ENCODE data around the gene LAIR1.
"Not testable (repeated sequence)": the region's sequence is repeated elsewhere in the genome, so short reads cannot be mapped to it uniquely, and the experiment has no call there.

Gene LAIR1

DNA sequence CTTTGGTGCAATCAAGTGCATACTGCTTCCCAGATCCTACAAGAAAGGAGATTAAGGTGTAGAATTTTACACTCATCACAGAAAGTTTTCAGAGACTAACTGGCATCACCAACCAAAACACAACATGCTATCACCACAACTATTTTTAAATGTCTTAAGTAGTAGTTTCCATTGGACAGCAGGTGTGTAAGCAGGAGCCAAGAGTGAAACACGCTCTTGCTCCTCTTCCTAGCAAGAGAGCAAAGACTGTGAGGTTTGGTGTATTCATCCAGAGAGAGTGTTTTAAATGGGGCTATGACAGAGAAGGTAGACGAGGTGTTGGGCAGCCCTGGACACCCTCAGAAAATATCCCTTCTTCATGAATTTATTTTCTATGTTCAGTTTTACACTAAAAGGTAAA, 13.3 kb downstream of the LAIR1 start:
- no peak for DNase-seq (ENCODE audit: low read depth, low spot score)
- H3K27ac ChIP-seq: no peak overlapping the region

DNA sequence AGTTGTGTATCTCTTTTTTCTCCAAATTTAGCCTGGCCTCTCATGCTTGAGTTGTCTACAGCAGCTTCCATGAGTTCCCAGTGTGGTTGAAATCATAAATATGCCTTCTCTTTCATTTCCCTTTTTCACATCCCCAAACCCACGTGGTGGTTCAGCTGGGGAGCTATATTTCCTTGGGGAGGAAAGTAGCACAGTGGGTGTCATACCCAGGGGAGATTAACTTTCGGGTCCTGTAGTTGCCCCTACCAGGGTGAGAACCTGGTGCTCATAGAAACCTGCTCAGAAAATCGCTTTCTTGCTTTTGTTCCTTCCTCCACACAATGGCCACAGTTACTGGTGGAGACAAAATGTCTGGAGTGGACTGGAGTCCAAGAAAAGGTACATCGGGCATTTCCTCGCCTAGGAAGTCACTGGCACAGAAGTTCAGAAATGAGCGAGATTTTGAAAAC, 18.8 kb downstream of the LAIR1 start:
- no peak for DNase-seq (ENCODE audit: low read depth, low spot score)
- H3K27ac ChIP-seq: no peak overlapping the region

DNA sequence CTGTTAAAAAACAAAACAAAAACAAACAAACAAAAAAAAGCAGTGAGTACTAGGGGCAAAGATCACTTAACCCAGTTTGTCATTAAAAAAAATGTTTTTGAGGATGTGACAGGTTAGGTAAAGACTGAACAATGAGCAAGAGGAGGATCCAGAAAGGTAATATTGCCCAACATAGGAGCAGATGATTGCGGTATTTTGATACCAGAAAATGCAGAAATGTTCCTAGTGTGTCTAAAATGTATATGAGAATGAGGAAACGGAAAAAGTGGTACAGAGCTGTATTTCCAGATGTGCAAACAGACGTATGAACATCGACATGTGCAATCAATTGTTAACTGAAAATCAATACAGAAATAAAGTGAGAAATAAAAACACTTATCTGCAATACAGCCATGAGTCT, 20.9 kb downstream of the LAIR1 start:
- H3K27ac ChIP-seq: no peak overlapping the region
- no peak for DNase-seq (ENCODE audit: low read depth, low spot score)

DNA sequence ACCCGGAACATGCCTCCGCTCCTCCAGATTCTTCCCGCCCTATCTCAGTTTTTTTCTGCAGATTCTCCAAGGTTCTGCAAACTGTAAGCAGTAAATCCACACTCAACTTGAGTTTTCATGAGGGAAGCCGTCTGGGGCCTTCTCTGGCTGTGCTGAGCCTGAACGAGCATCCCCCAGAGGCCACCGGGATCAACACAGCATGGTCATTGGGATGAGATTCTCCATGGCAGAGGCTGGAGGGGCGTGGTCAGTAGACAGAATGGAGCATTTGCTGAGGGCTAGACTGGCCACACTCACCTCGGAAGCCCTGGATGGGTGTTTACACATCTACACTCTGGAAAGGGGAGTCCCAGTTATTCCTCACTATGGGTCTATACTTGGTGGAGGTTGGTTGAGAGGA, 23.4 kb downstream of the LAIR1 start:
- H3K27ac ChIP-seq: no peak overlapping the region
- DNase-seq (ENCODE audit: low read depth, low spot score): no peak

DNA sequence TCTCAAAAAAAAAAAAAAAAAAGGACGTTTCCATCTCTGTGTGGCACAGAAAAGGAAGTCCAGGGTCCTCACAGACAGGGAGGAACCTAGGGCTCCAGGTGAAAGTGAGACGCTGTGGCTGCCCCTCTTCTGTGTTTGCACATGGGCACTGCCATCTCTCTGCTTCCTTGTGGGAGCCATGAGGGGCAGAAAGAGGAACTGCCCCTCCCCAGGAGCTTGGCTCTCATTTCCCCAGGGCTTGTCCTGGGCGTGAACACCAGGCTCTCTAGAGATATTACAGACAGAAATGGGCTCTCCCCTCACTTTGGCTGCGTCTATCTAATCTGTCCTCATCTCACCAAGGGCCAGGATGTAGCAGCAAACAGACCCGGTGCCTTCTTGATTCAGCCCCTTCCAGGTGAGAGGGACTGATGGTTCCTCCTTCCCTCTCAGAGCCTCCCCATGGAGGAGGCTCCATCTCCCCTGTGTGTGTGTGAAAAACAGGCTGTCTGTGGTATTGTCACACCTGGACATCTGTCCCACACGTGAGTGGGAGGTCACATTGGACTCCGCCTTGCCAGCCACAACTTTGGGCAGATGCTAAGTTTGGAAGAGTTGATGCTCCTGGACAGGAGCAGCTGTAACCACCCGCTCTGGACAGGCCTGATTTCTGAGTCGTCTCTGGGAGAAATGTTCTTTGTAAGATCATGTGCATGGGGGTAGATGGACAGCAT, 24.9 kb downstream of the LAIR1 start:
- no peak for DNase-seq (ENCODE audit: low read depth, low spot score)
- H3K27ac ChIP-seq: no peak overlapping the region

DNA sequence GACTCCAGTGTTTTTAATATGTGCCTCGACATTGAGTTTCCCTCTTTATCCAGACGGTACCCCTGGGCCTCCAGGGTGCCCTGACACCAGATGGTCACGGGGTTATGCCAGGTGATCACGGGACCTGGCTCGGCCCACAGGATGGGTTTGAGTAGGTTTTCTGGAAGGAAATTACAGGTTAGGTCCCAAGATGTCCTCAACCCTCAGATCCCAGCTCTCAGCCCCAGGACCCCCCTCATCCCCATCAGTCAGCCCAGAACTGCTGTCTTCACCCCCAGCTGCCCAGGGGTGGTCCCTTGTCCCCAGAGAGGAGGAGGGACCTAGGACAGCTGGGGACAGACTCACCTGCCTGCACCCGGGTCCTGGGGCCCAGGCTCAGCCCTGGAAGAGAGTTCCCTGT, 26.2 kb downstream of the LAIR1 start:
- DNase-seq (ENCODE audit: low read depth, low spot score): no peak
- H3K27ac ChIP-seq: no peak overlapping the region

DNA sequence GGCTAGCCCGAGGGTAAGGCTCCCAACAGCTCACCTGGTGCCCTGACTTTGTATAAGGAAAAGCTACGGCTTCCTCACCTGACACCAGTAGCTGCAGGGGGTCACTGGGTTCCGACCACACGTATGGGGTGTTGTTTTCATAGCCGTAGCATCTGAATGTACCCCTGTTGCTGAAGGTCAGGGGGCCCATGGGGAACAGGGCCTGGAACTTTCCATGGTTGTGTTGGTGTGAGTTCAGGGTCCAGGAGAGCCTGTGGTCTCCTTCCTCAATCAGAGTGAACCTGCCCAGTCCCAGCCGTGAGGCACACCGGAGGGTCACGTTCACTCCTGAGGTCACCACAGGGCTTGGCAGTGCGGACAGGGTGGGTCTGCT, 26.9 kb downstream of the LAIR1 start:
- no peak for DNase-seq (ENCODE audit: low read depth, low spot score)
- no peak overlapping the region for H3K27ac ChIP-seq

DNA sequence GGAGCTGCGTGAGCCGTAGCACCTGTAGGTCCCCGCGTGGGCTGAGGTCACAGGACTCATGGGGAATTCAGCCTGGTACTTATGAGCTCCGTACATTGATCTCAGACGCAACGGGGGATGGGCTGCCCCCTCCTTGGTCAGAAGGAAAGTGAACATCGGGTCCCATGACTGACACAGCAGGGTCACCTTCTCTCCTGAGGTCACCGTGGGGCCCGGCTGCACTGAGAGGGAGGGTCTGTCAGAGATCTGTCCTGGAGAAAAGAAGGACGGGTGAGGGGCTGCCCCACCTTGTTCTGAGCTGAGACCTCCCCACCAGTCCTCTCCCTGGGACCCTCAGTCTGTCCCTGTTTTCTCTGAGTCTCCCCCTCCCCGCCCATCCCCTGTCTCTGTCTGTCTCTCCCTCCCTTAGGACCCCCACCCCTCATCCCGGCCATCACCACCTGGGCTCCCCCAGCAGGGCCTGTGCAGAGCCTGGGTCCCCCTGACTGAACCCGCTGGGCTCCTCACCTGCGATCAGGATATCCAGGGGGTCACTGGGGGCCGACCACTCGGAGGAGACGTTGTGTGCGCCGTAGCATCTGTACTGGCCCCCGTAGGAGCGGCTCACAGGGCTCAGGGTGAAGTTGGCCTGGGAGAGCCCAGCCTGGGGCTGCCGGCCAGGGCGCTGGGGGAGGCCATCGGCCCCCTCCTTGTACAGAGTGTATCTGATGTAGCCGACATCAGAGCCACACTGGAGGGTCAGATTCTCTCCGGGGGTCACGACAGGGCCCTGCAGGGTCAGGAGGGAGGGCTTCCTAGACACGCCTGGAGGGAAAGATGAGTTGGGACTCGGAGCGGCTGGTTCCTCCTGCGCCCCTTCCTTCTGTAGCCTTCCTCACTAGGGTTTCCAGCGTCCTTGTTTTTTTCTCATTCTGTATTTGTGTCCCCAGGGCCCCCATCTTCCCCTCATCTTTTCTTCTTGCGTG, 27.6 kb downstream of the LAIR1 start:
- DNase-seq (ENCODE audit: low read depth, low spot score): no peak
- H3K27ac ChIP-seq: no peak overlapping the region

DNA sequence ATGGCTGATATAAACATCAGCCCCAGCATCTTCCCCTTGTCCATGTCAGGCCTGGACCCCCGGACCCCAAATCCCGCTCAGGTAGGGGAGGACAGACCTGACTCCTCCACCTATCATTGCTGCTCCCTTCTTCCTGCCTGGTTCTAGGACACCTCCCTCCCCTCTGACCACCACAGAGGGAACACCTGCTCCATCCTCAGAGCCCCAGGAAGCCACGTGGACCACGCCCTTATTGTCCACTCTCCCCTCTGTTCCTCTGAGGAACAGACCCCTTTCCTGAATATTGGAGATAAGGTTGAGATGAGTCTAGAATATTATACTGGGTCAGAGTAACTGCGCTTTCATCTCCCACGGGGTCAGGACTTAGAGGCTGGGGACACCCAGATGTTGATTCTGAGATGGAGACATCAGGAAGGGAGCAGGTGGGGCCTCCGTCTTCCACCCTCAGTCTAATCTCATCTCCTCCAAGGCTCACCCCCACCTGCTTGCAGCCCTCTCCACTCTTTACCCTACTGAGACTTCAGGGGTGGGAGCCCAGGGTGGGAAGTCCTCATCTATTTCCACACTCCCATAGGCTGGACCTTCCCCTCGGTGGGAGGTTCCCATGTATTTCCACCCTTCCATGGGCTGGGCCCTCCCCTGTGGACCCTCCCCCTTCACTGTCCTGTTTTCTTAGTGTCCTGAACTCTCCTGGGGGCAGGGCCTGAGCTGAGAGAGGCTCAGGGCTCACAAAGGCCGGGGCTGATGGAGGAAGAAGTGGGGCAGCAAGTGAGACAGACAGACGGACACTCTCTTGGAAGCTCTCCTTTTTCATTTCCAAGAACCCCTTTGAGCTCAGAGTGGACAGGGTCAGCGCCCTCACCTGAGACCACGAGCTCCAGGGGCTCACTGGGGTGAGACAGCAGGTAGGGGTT, 28.5 kb downstream of the LAIR1 start:
- no peak for DNase-seq (ENCODE audit: low read depth, low spot score)
- no peak overlapping the region for H3K27ac ChIP-seq

DNA sequence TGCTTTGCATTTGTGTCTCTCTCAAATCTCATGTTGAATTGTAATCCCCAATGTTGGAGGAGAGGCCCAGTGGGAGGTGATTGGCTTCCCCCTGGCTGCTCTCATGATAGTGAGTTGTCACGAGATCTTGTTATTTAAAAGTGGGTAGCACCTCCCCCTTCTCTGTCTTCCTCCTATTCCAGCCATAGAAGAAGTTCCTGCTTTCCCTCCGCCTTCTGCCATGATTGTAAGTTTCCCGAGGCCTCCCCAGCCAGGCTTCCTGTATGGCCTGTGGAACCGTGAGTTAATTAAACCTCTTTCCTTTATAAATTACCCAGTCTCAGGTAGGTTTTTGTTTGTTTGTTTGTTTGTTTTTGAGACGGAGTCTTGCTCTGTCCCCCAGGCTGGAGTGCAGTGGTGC, 29.6 kb downstream of the LAIR1 start:
- H3K27ac ChIP-seq: no peak overlapping the region
- DNase-seq (ENCODE audit: low read depth, low spot score): no peak

DNA sequence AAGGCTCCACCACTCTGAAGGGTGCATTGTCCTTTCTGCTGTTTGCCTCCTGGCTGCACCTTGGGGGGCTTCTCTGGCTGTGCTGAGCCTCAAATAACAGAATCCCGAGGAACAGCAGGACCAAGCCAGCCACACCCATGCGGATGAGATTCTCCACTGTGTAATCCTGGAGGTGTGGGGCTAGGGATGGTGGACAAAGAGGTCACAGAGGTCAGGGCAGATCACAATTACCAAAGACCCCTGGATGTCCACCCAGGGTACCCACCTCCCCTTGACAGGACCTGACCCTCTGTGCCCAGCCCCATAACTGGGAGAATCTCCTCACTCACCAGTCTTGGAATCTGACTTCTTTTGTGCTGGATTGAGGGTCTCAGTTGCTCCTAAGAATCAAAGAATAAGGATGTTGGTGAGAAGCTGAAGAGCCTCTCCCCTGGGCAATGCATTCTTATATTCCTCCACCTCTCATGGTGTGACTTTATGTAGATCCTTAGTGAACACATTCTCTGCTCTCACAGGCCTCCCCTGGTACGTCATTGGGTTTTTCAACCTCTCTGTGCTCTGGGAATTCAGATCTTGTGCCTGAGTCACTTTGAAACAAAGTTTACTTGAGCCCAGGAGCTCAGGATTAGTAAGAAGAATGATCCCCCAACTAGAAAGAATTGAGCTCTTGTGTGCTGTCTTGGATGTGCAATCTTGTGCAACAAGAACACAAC, 31.0 kb downstream of the LAIR1 start:
- no peak overlapping the region for H3K27ac ChIP-seq
- DNase-seq (ENCODE audit: low read depth, low spot score): no peak

DNA sequence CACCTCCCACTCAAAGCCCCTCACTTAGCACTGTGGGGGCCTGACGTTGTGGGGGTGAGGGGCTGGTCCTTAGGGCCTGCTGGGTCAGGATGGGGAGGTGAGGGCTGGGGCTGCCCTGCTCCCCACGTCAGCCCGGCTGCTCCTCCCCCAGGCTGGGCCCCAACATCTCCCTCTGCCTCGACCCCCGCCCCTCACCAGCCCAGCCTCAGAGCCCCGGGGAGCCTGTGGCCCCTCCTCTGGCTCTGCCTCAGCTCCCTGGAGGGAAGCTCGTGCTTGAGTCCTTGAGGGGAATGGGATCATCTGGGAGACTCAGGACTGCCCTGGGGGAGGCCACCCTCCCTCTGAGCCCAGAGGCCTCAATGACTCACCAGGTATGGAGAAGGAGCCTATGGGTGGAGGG, 32.6 kb downstream of the LAIR1 start:
- no peak for DNase-seq (ENCODE audit: low read depth, low spot score)

DNA sequence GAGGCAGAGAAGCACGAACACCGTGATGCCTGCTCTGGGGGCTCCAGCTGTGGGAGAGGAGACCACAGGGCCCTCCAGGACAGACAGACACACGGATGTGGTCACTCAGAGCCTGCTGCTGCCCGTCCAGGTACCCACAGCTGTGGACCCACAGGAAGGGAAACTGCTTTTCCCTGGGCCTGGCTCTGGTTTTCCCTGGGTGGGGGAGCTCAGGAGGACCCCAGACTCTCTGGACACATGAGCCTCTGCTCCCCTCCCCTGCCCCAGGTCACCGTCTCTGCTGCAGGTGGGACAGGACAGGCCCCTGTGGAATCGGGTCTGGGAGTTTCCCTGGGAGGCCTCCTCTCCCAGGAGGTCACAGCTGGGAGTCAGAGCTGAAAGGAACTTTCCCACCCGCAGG, 33.1 kb downstream of the LAIR1 start:
- no peak for DNase-seq (ENCODE audit: low read depth, low spot score)
- no peak overlapping the region for H3K27ac ChIP-seq

More for the DNA sequence above, 32.6 kb downstream of the LAIR1 start:
- H3K27ac ChIP-seq: no peak overlapping the region

DNA sequence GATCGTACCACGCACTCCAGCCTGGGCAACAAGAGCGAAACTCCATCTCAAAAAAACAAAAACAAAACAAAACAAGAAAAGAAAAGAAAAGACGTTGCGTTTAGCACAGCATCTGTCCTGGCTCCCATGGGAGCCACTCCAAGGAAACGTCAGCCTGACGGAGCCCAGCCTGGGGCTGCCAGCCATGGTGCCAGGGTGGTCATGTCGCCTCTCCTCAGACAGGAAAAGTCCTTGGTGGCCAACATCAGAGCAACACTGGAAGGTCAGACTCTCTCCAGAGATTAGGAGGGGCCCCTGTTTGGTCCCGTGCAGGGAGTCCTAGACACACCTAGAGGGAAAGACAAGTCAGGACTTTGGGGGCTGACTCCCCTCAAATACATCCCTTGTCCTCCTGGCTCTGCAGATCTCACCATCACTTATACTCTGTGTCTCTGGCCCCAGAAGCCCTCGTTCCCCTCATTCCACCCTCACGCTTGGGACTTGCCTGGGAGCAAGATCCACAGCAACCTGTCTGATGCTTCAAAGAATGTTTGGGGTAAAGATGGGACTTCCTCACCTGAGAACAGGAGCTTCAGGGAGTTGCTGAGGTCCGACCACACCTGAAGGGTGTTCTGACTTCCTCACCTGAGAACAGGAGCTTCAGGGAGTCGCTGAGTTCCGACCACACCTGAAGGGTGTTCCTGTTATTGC, 35.1 kb downstream of the LAIR1 start:
- H3K27ac ChIP-seq: no peak overlapping the region
- no peak for DNase-seq (ENCODE audit: low read depth, low spot score)

DNA sequence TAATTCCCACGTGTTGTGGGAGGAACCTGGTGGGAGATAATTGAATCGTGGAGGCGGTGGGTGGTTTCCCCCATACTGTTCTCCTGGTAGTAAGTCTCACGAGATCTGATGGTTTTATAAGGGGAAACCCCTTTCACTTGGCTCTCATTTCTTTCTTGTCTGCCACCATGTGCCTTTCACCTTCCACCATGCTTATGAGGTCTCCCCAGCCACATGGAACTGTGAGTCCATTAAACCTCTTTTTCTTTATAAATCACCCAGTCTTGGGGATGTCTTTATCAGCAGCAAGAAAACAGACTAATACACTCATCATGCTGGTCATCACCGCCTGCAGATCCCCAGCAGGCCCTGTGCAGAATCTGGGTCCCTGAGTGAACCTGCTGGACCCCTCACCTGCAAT, 36.0 kb downstream of the LAIR1 start:
- H3K27ac ChIP-seq; DNase-seq (ENCODE audit: low read depth, low spot score): not testable (repeated sequence)

DNA sequence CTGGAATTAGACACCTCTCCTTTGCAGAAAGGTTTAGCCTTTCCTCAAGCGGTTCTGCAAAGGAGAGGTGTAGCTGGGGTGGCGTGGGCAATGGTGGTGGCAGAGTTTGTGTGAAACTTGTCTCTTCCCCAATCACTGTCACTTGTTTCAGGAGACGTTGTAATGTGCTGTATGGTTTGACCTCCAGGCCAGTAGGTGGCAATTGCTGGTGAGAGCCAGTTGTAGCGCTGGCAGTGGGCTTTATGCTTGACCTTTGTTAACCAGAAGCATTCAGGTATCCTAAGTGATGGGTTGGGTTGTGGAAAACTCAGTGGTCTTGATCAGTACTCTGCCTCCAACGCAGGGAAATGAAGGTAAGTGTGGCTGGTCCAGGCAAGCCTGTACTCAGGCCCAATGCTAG, 39.1 kb downstream of the LAIR1 start:
- no peak for DNase-seq (ENCODE audit: low read depth, low spot score)
- H3K27ac ChIP-seq: no peak overlapping the region

DNA sequence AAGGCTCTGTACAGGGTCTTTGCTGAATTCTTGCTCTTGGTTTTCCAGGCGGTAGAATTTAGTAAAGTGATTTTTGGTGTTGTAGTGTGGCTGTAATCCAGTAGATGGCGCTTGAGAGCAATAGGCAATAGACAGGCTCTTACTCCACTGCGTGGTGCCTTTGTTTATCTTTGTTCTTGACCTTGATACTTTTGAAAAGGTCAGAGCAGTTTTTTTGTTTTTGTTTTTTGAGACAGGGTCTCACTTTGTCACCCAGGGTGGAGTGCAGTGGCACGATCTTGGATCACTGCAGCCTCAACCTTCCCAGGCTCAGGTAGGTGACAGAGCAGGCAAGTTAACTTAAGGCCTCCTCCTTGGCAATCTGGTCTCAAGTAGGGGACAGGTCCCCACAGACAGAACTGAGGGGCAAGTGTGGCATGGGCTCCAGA, 39.5 kb downstream of the LAIR1 start:
- DNase-seq (ENCODE audit: low read depth, low spot score): no peak
- H3K27ac ChIP-seq: no peak overlapping the region

DNA sequence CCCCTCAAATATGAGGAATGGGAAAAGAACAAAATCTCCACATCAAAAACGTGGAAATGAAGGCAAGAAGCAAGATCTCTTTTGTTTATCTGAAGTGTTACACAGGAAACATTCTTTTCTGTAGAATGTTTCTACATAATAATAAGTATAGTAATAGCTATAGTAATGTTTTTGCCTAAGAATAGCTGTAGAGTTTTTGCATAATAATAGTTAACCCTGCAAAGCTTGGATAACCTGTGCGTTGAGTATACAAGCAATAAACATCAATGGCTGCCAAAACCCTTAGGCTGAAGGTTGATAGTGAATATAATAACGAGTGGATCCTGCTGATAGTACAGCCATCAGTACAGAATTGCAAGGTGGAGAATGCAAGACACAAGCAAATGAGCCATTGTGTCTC, 40.7 kb downstream of the LAIR1 start:
- H3K27ac ChIP-seq: no peak overlapping the region
- no peak for DNase-seq (ENCODE audit: low read depth, low spot score)

DNA sequence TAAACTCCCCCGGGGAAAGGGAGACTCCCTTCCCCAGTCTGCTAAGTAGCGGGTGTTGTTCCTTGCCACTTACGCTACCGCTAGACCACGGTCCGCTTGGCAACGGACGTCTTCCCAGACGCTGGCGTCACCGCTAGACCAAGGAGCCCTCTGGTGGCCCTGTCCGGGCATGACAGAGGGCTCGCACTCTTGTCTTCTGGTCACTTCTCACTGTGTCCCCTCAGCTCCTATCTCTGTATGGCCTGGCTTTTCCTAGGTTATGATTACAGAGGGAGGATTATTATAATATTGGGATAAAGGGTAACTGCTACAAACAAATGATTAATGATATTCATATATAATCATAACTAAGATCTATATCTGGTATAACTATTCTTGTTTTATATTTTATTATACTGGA, 41.8 kb downstream of the LAIR1 start:
- not testable (repeated sequence) for DNase-seq (ENCODE audit: low read depth, low spot score); H3K27ac ChIP-seq

All from epithelial cell of prostate (primary cell).